B cell (primary cell): ENCODE results near the gene CDK10. TPM values are rescaled to one million over a fixed set of nuclear protein-coding genes. Genes with fewer than 3 reads are reported as not detected.
A peak's percentile ranks its signal among the peaks of the same experiment; 100 is the strongest.

Experiments
- ATAC-seq: fragments of 200-7000 bp; cut with Tn5 transposase; one replicate; pipeline ENCODE4 v1.10.0; 2021; ENCODE audit warnings: low read depth, mild to moderate bottlenecking, moderate number of reproducible peaks, moderate library complexity
- CTCF ChIA-PET: fragments of 350-600 bp; sonication (Branson Sonifier 250); formaldehyde crosslinking; loops from one replicate; lab custom pipeline; 2021; ENCODE audit warnings: antibody characterized with exemption, inconsistent platforms; lab: Charles Lee
- POLR2A ChIA-PET: fragments of 350-600 bp; sonication (Branson Sonifier 250); formaldehyde crosslinking; loops from one replicate; lab custom pipeline; 2021; ENCODE audit warnings: antibody characterized with exemption; lab: Charles Lee
- DNase-seq: peaks from one replicate; pipeline ENCODE4 v3.0.0; 2013
- H2AFZ ChIP-seq: 2 replicates; pipeline ENCODE4 v1.6.1; 2012; ENCODE audit warnings: mild to moderate bottlenecking, low read depth, low read length; ENCODE audit not compliant: insufficient read depth, poor library complexity, severe bottlenecking
- H3K27ac ChIP-seq, 2 donors: 1 replicate in 1 of 2; 2 replicates in 1 of 2; pipeline ENCODE4 v1.5.1; 2012 to 2013; ENCODE audit warnings: low read length in 2 of 2, mild to moderate bottlenecking in 2 of 2, moderate library complexity in 1 of 2
- H3K27me3 ChIP-seq, 4 experiments: fragments of 200-600 bp in 1 of 4; sonication (generic) in 1 of 4; replicated peaks in 1 of 4; 1 replicate in 2 of 4; 2 replicates in 2 of 4; pipeline versions ENCODE4 v1.6.1 to v1.7.0; 2013 to 2016; ENCODE audit warnings: low read length in 3 of 4, mild to moderate bottlenecking in 2 of 4, mixed read lengths in 1 of 4, moderate library complexity in 1 of 4; ENCODE audit not compliant: insufficient read depth in 4 of 4, control insufficient read depth in 3 of 4; ENCODE audit errors: control extremely low read depth in 1 of 4
- H3K36me3 ChIP-seq, 2 experiments: replicated peaks in 1 of 2; 1 replicate in 1 of 2; 2 replicates in 1 of 2; pipeline versions ENCODE4 v1.6.1 to v1.7.1; 2013; ENCODE audit warnings: low read length in 1 of 2; ENCODE audit not compliant: insufficient read depth in 2 of 2, control insufficient read depth in 1 of 2; ENCODE audit errors: control extremely low read depth in 1 of 2, extremely low read depth in 1 of 2
- H3K4me1 ChIP-seq, 2 donors: fragments of 200-600 bp in 1 of 2; sonication (generic) in 1 of 2; 1 replicate in 1 of 2; 2 replicates in 1 of 2; pipeline versions ENCODE4 v1.5.1 to v1.6.1; 2013 to 2017; ENCODE audit warnings: low read length in 2 of 2; ENCODE audit not compliant: control insufficient read depth in 2 of 2, insufficient read depth in 2 of 2
- H3K4me2 ChIP-seq: replicated peaks from 2 replicates; pipeline ENCODE3; 2012; ENCODE audit warnings: mild to moderate bottlenecking, low read depth, low read length; ENCODE audit not compliant: poor library complexity, severe bottlenecking
- H3K4me3 ChIP-seq, 5 experiments: fragments of 200-600 bp in 1 of 5; sonication (generic) in 1 of 5; 1 replicate in 3 of 5; 2 replicates in 2 of 5; pipeline versions ENCODE4 v1.5.1 to v1.7.0; 2011 to 2016; ENCODE audit warnings: low read length in 4 of 5, mild to moderate bottlenecking in 4 of 5, low read depth in 2 of 5, control low read depth in 1 of 5, moderate library complexity in 1 of 5; ENCODE audit not compliant: insufficient read depth in 1 of 5; ENCODE audit errors: control extremely low read depth in 1 of 5, extremely low read depth in 1 of 5
- H3K79me2 ChIP-seq: fragments of 200-600 bp; sonication (generic); one replicate; pipeline ENCODE4 v1.6.0; 2016; ENCODE audit warnings: low read length; ENCODE audit not compliant: control insufficient read depth, insufficient read depth
- H3K9ac ChIP-seq: fragments of 200-600 bp; sonication (generic); 2 replicates; pipeline ENCODE4 v1.6.1; 2017; ENCODE audit warnings: mild to moderate bottlenecking, low read length, moderate library complexity
- H3K9me3 ChIP-seq, 3 donors: one replicate each; pipeline versions ENCODE4 v1.6.1 to v1.7.1; 2013; ENCODE audit warnings: low read length in 2 of 3; ENCODE audit not compliant: control insufficient read depth in 2 of 3, insufficient read depth in 1 of 3; ENCODE audit errors: control extremely low read depth in 1 of 3
- H4K20me1 ChIP-seq: 2 replicates; pipeline ENCODE4 v1.6.0; 2012; ENCODE audit warnings: mild to moderate bottlenecking, low read length; ENCODE audit not compliant: insufficient read depth, control insufficient read depth, poor library complexity, severe bottlenecking
- H3K27ac Mint-ChIP-seq: one replicate; pipeline ENCODE4 v1.8.0; 2021; ENCODE audit warnings: mixed read lengths
- H3K27me3 Mint-ChIP-seq: one replicate; pipeline ENCODE4 v1.8.0; 2021; ENCODE audit warnings: mixed read lengths
- H3K4me1 Mint-ChIP-seq: one replicate; pipeline ENCODE4 v1.8.0; 2021; ENCODE audit warnings: mixed read lengths
- H3K4me3 Mint-ChIP-seq: one replicate; pipeline ENCODE4 v1.8.0; 2021; ENCODE audit warnings: mixed read lengths
- H3K9me3 Mint-ChIP-seq: one replicate; pipeline ENCODE4 v1.8.0; 2022; ENCODE audit warnings: mixed read lengths; ENCODE audit not compliant: insufficient read depth
- CTCF ChIP-seq: fragments of 200-600 bp; IDR thresholded peaks from one replicate; pipeline ENCODE4 v1.8.0; 2022; ENCODE audit warnings: antibody characterized with exemption, mild to moderate bottlenecking
- EZH2 ChIP-seq: IDR thresholded peaks from 2 replicates; pipeline ENCODE4 v1.6.1; 2012; ENCODE audit warnings: borderline replicate concordance, low read depth, mild to moderate bottlenecking, moderate library complexity, low read length; ENCODE audit not compliant: insufficient read depth, poor library complexity, severe bottlenecking
- WGBS: methylation state at CpG from one replicate; pipeline ENCODE4 v1.1.5; 2013; ENCODE audit warnings: missing lambda C conversion rate; ENCODE audit not compliant: insufficient coverage; 5-methylcytosine and 5-hydroxymethylcytosine counted together
- intact Hi-C: fragments of 100-400 bp; cut with micrococcal nuclease; formaldehyde crosslinking; loops from one replicate; pipeline ENCODE4 v1.10.0; 2022
- polyA plus RNA-seq: library from polyadenylated mRNA; depleted of rRNA; stranded (reverse); fragments of >200 nt; gene quantifications from 2 replicates; pipeline ENCODE4 v1.2.3, GENCODE V29; 2012
- total RNA-seq, 2 donors: library from RNA; stranded (reverse); fragments of 120-200 nt in 1 of 2; gene quantifications; 1 replicate in 1 of 2; 2 replicates in 1 of 2; pipeline versions ENCODE4 v1.2.3 to v1.2.4, GENCODE V29; 2013 to 2022

The CDK10 gene
- total and polyA plus RNA-seq, 2 donors (not counting 1 experiment from before 2014, with no cell fraction given): 114 to 145 TPM

- Histone ChIP-seq H3K4me2 (peak overlapping the region; percentile 30), H3K36me3 (peaks cover 0 to 31% of the 10 kb centered on the region in 2 experiments), H3K27me3 (no peaks in the 10 kb centered on the region), H4K20me1 (peaks cover 51% of the 10 kb centered on the region), H3K27ac (no peak overlapping the region), H3K9ac (no peak overlapping the region), H2AFZ (no peak overlapping the region), H3K79me2 (peaks cover 9% of the 10 kb centered on the region), H3K4me3 (no peak overlapping the region), H3K4me1 (peaks cover 17 to 29% of the 10 kb centered on the region in 2 donors), H3K9me3 (no peaks in the 10 kb centered on the region)
- ATAC-seq (no peak), DNase-seq (peak; percentile 24)
- Mint-ChIP-seq H3K27me3 (no peaks in the 10 kb centered on the region), H3K27ac (no peak overlapping the region), H3K9me3 (no peaks in the 10 kb centered on the region), H3K4me3 (no peak overlapping the region), H3K4me1 (peaks cover 15% of the 10 kb centered on the region)
- ChIA-PET POLR2A (interaction anchor here (0.7 to 1.1 kb wide), 2 partner anchors 9 to 108 kb away, joined by 3 to 6 read pairs; partner anchors contain the start of gene CDK10), CTCF (no interaction called here)
- TF ChIP-seq CTCF (no peak), EZH2 (no peak)
- WGBS: 80% methylated on average over 21 of the region's 25 CpGs
- intact Hi-C loops: no loop called here
Observed at GRCh38 chr16:89695875-89696669, 9.6 kb downstream of the CDK10 start.

- no peaks in the 10 kb centered on the region for H3K9me3 ChIP-seq
- H3K27me3 Mint-ChIP-seq: no peaks in the 10 kb centered on the region
- peaks cover 51% of the 10 kb centered on the region for H4K20me1 ChIP-seq
- H3K27ac Mint-ChIP-seq: no peak overlapping the region
- H3K4me1 ChIP-seq: peaks cover 17 to 29% of the 10 kb centered on the region in 2 donors
- no peak overlapping the region for H3K4me3 ChIP-seq
- H3K4me2 ChIP-seq: peak overlapping the region; percentile 30
- POLR2A ChIA-PET: interaction anchor here (1.1 kb wide), 1 partner anchor 10 kb away, joined by 3 read pairs; the partner anchor contains the start of gene CDK10
- peaks cover 9% of the 10 kb centered on the region for H3K79me2 ChIP-seq
- 38% methylated on average over 17 of the region's 18 CpGs for WGBS
- TF ChIP-seq CTCF (no peak), EZH2 (no peak)
- no peak overlapping the region for H2AFZ ChIP-seq
- ATAC-seq: no peak
- H3K27ac ChIP-seq: no peak overlapping the region
- intact Hi-C loops: no loop called here
- H3K27me3 ChIP-seq: no peaks in the 10 kb centered on the region
- peak; percentile 51 for DNase-seq
- H3K9me3 Mint-ChIP-seq: no peaks in the 10 kb centered on the region
- peaks cover 0 to 25% of the 10 kb centered on the region in 2 experiments for H3K36me3 ChIP-seq
- CTCF ChIA-PET: interaction anchor here (3.8 kb wide), 1 partner anchor 96 kb away, joined by 36 read pairs; no protein-coding TSS in a partner anchor
- H3K4me1 Mint-ChIP-seq: peaks cover 15% of the 10 kb centered on the region
- no peak overlapping the region for H3K4me3 Mint-ChIP-seq
- no peak overlapping the region for H3K9ac ChIP-seq
Observed at GRCh38 chr16:89696670-89697128, 10.2 kb downstream of the CDK10 start.
